ENCODE data around the gene S100B. TPM values are rescaled to one million over a fixed set of nuclear protein-coding genes. Genes with fewer than 3 reads are reported as not detected.

S100B gene
- total and polyA plus RNA-seq, 2 of the 8 experiments (the other 6 are each of a cell fraction or from before 2014, with no cell fraction given) = 0.36 to 0.69 TPM

- no peak overlapping the region for H3K23ac ChIP-seq (ENCODE audit: insufficient read length)
- no peaks in the 10 kb centered on the region for H3K9me3 ChIP-seq (ENCODE audit: insufficient read depth in 2 of 2, low read depth in 1 of 2, low read length in 1 of 2)
- FAIRE-seq = no peak
- DNase-seq (ENCODE audit: low read depth in 1 of 2, low spot score in 2 of 2) = no peak
- H3K27me3 ChIP-seq (replicated peaks in 1 of 4; ENCODE audit: control insufficient read depth in 3 of 4, extremely low read depth in 1 of 4, insufficient read depth in 3 of 4, low read length in 3 of 4) = no peaks in the 10 kb centered on the region
- H2BK5ac ChIP-seq (ENCODE audit: low read depth, low read length) = no peak overlapping the region
- H3K56ac ChIP-seq (replicated peaks; ENCODE audit: insufficient read length, low read depth, low read length) = no peak overlapping the region
- no peaks in the 10 kb centered on the region for H3K79me2 ChIP-seq (ENCODE audit: control insufficient read depth in 1 of 2, insufficient read depth in 2 of 2, low read length in 2 of 2)
- no peak overlapping the region for H4K91ac ChIP-seq (replicated peaks; ENCODE audit: insufficient read length, low read length)
- no peaks in the 10 kb centered on the region for H3K36me3 ChIP-seq (ENCODE audit: control insufficient read depth in 2 of 4, insufficient read depth in 4 of 4, low read length in 3 of 4)
- H3K27ac ChIP-seq (ENCODE audit: low read depth, low read length) = no peak overlapping the region
- H2BK20ac ChIP-seq (ENCODE audit: low read length) = no peak overlapping the region; the same call in 1 of the 2 replicates
- no peak overlapping the region for H3K4me2 ChIP-seq (ENCODE audit: insufficient read depth in 1 of 2, low read depth in 2 of 2, low read length in 2 of 2)
- no peak overlapping the region for H3K4me3 ChIP-seq (ENCODE audit: extremely low read depth in 1 of 4, insufficient read depth in 2 of 4, low read depth in 3 of 4, low read length in 4 of 4)
- no peak overlapping the region for H2BK15ac ChIP-seq (ENCODE audit: low read length)
- H2BK12ac ChIP-seq (ENCODE audit: low read depth, low read length) = no peak overlapping the region
- no peak overlapping the region for H2AFZ ChIP-seq (ENCODE audit: low read length)
- no peak overlapping the region for H3K4ac ChIP-seq (replicated peaks; ENCODE audit: insufficient read length, low read depth, low read length)
- H4K8ac ChIP-seq (ENCODE audit: extremely low read depth, insufficient read depth, low read length) = no peak overlapping the region
- H3K4me1 ChIP-seq (replicated peaks in 1 of 4; ENCODE audit: control insufficient read depth in 3 of 4, insufficient read depth in 4 of 4, low read length in 3 of 4) = peaks cover 3 to 11% (median 4%) of the 10 kb centered on the region in 4 experiments; a peak in 4 of 7 replicates
- no peaks in the 10 kb centered on the region for H4K20me1 ChIP-seq (replicated peaks in 1 of 2; ENCODE audit: control insufficient read depth in 1 of 2, insufficient read depth in 2 of 2, low read length in 2 of 2)
- no peak overlapping the region for H2BK120ac ChIP-seq (replicated peaks; ENCODE audit: low read depth, low read length)
- ChIA-PET POLR2A (ENCODE audit: partially characterized antibody) (no interaction called here), CTCF (ENCODE audit: partially characterized antibody) (no interaction called here)
- 90% methylated on average over 9 of the region's 9 CpGs; no CpG with 5 or more reads in 1 of the 2 experiments for WGBS, 2 experiments (ENCODE audit: extremely low coverage in 1 of 2, insufficient coverage in 1 of 2, insufficient read length in 1 of 2, insufficient replicate concordance in 2 of 2, low coverage in 1 of 2, low lambda C conversion rate in 2 of 2, missing lambda C conversion rate in 1 of 2)
- H4K5ac ChIP-seq (ENCODE audit: insufficient read length, low read depth, low read length) = no peak overlapping the region
- no peaks in the 10 kb centered on the region for H3K79me1 ChIP-seq (ENCODE audit: low read depth, low read length)
- H3K14ac ChIP-seq (ENCODE audit: insufficient read length) = no peak overlapping the region
- H2AK5ac ChIP-seq (ENCODE audit: low read depth, low read length) = no peak overlapping the region
- no peak overlapping the region for H3K18ac ChIP-seq (ENCODE audit: extremely low read depth, low read length)
- H3K23me2 ChIP-seq (ENCODE audit: low read depth, low read length) = no peaks in the 10 kb centered on the region
- H3K9ac ChIP-seq (replicated peaks in 1 of 4; ENCODE audit: extremely low read depth in 1 of 4, low read depth in 3 of 4, low read length in 3 of 4) = no peak overlapping the region
- no peak for TF ChIP-seq ASH2L (IDR thresholded peaks at IDR 0.05; ENCODE audit: low read length)
These were observed 3.9 kb downstream of the S100B start for GRCh38 chr21:46600978-46601377.

All from H1 (cell line).